B cell (primary cell): ENCODE results near the gene HDAC10. TPM values are rescaled to one million over a fixed set of nuclear protein-coding genes. Genes with fewer than 3 reads are reported as not detected.

ENCODE experiments used
- ATAC-seq: fragments of 200-7000 bp; cut with Tn5 transposase; one replicate; pipeline ENCODE4 v1.10.0; 2021; ENCODE audit warnings: low read depth, mild to moderate bottlenecking, moderate number of reproducible peaks, moderate library complexity
- CTCF ChIA-PET: fragments of 350-600 bp; sonication (Branson Sonifier 250); formaldehyde crosslinking; loops from one replicate; lab custom pipeline; 2021; ENCODE audit warnings: antibody characterized with exemption, inconsistent platforms; lab: Charles Lee
- POLR2A ChIA-PET: fragments of 350-600 bp; sonication (Branson Sonifier 250); formaldehyde crosslinking; loops from one replicate; lab custom pipeline; 2021; ENCODE audit warnings: antibody characterized with exemption; lab: Charles Lee
- DNase-seq: peaks from one replicate; pipeline ENCODE4 v3.0.0; 2013
- H2AFZ ChIP-seq: 2 replicates; pipeline ENCODE4 v1.6.1; 2012; ENCODE audit warnings: mild to moderate bottlenecking, low read depth, low read length; ENCODE audit not compliant: insufficient read depth, poor library complexity, severe bottlenecking
- H3K27ac ChIP-seq, 2 donors: 1 replicate in 1 of 2; 2 replicates in 1 of 2; pipeline ENCODE4 v1.5.1; 2012 to 2013; ENCODE audit warnings: low read length in 2 of 2, mild to moderate bottlenecking in 2 of 2, moderate library complexity in 1 of 2
- H3K27me3 ChIP-seq, 4 experiments: fragments of 200-600 bp in 1 of 4; sonication (generic) in 1 of 4; replicated peaks in 1 of 4; 1 replicate in 2 of 4; 2 replicates in 2 of 4; pipeline versions ENCODE4 v1.6.1 to v1.7.0; 2013 to 2016; ENCODE audit warnings: low read length in 3 of 4, mild to moderate bottlenecking in 2 of 4, mixed read lengths in 1 of 4, moderate library complexity in 1 of 4; ENCODE audit not compliant: insufficient read depth in 4 of 4, control insufficient read depth in 3 of 4; ENCODE audit errors: control extremely low read depth in 1 of 4
- H3K36me3 ChIP-seq, 2 experiments: replicated peaks in 1 of 2; 1 replicate in 1 of 2; 2 replicates in 1 of 2; pipeline versions ENCODE4 v1.6.1 to v1.7.1; 2013; ENCODE audit warnings: low read length in 1 of 2; ENCODE audit not compliant: insufficient read depth in 2 of 2, control insufficient read depth in 1 of 2; ENCODE audit errors: control extremely low read depth in 1 of 2, extremely low read depth in 1 of 2
- H3K4me1 ChIP-seq, 2 donors: fragments of 200-600 bp in 1 of 2; sonication (generic) in 1 of 2; 1 replicate in 1 of 2; 2 replicates in 1 of 2; pipeline versions ENCODE4 v1.5.1 to v1.6.1; 2013 to 2017; ENCODE audit warnings: low read length in 2 of 2; ENCODE audit not compliant: control insufficient read depth in 2 of 2, insufficient read depth in 2 of 2
- H3K4me2 ChIP-seq: replicated peaks from 2 replicates; pipeline ENCODE3; 2012; ENCODE audit warnings: mild to moderate bottlenecking, low read depth, low read length; ENCODE audit not compliant: poor library complexity, severe bottlenecking
- H3K4me3 ChIP-seq, 5 experiments: fragments of 200-600 bp in 1 of 5; sonication (generic) in 1 of 5; 1 replicate in 3 of 5; 2 replicates in 2 of 5; pipeline versions ENCODE4 v1.5.1 to v1.7.0; 2011 to 2016; ENCODE audit warnings: low read length in 4 of 5, mild to moderate bottlenecking in 4 of 5, low read depth in 2 of 5, control low read depth in 1 of 5, moderate library complexity in 1 of 5; ENCODE audit not compliant: insufficient read depth in 1 of 5; ENCODE audit errors: control extremely low read depth in 1 of 5, extremely low read depth in 1 of 5
- H3K79me2 ChIP-seq: fragments of 200-600 bp; sonication (generic); one replicate; pipeline ENCODE4 v1.6.0; 2016; ENCODE audit warnings: low read length; ENCODE audit not compliant: control insufficient read depth, insufficient read depth
- H3K9ac ChIP-seq: fragments of 200-600 bp; sonication (generic); 2 replicates; pipeline ENCODE4 v1.6.1; 2017; ENCODE audit warnings: mild to moderate bottlenecking, low read length, moderate library complexity
- H3K9me3 ChIP-seq, 3 donors: one replicate each; pipeline versions ENCODE4 v1.6.1 to v1.7.1; 2013; ENCODE audit warnings: low read length in 2 of 3; ENCODE audit not compliant: control insufficient read depth in 2 of 3, insufficient read depth in 1 of 3; ENCODE audit errors: control extremely low read depth in 1 of 3
- H4K20me1 ChIP-seq: 2 replicates; pipeline ENCODE4 v1.6.0; 2012; ENCODE audit warnings: mild to moderate bottlenecking, low read length; ENCODE audit not compliant: insufficient read depth, control insufficient read depth, poor library complexity, severe bottlenecking
- H3K27ac Mint-ChIP-seq: one replicate; pipeline ENCODE4 v1.8.0; 2021; ENCODE audit warnings: mixed read lengths
- H3K27me3 Mint-ChIP-seq: one replicate; pipeline ENCODE4 v1.8.0; 2021; ENCODE audit warnings: mixed read lengths
- H3K4me1 Mint-ChIP-seq: one replicate; pipeline ENCODE4 v1.8.0; 2021; ENCODE audit warnings: mixed read lengths
- H3K4me3 Mint-ChIP-seq: one replicate; pipeline ENCODE4 v1.8.0; 2021; ENCODE audit warnings: mixed read lengths
- H3K9me3 Mint-ChIP-seq: one replicate; pipeline ENCODE4 v1.8.0; 2022; ENCODE audit warnings: mixed read lengths; ENCODE audit not compliant: insufficient read depth
- EZH2 ChIP-seq: IDR thresholded peaks from 2 replicates; pipeline ENCODE4 v1.6.1; 2012; ENCODE audit warnings: borderline replicate concordance, low read depth, mild to moderate bottlenecking, moderate library complexity, low read length; ENCODE audit not compliant: insufficient read depth, poor library complexity, severe bottlenecking
- WGBS: methylation state at CpG from one replicate; pipeline ENCODE4 v1.1.5; 2013; ENCODE audit warnings: missing lambda C conversion rate; ENCODE audit not compliant: insufficient coverage; 5-methylcytosine and 5-hydroxymethylcytosine counted together
- intact Hi-C: fragments of 100-400 bp; cut with micrococcal nuclease; formaldehyde crosslinking; loops from one replicate; pipeline ENCODE4 v1.10.0; 2022
- polyA plus RNA-seq: library from polyadenylated mRNA; depleted of rRNA; stranded (reverse); fragments of >200 nt; gene quantifications from 2 replicates; pipeline ENCODE4 v1.2.3, GENCODE V29; 2012
- total RNA-seq, 2 donors: library from RNA; stranded (reverse); fragments of 120-200 nt in 1 of 2; gene quantifications; 1 replicate in 1 of 2; 2 replicates in 1 of 2; pipeline versions ENCODE4 v1.2.3 to v1.2.4, GENCODE V29; 2013 to 2022
- TF ChIP-seq, protein P1 (sequence below): fragments of 200-600 bp; IDR thresholded peaks from one replicate; pipeline ENCODE4 v1.8.0; 2022; ENCODE audit warnings: antibody characterized with exemption, mild to moderate bottlenecking

The HDAC10 gene
- total and polyA plus RNA-seq, 2 donors (not counting 1 experiment from before 2014, with no cell fraction given), result 136 to 187 TPM

DNA sequence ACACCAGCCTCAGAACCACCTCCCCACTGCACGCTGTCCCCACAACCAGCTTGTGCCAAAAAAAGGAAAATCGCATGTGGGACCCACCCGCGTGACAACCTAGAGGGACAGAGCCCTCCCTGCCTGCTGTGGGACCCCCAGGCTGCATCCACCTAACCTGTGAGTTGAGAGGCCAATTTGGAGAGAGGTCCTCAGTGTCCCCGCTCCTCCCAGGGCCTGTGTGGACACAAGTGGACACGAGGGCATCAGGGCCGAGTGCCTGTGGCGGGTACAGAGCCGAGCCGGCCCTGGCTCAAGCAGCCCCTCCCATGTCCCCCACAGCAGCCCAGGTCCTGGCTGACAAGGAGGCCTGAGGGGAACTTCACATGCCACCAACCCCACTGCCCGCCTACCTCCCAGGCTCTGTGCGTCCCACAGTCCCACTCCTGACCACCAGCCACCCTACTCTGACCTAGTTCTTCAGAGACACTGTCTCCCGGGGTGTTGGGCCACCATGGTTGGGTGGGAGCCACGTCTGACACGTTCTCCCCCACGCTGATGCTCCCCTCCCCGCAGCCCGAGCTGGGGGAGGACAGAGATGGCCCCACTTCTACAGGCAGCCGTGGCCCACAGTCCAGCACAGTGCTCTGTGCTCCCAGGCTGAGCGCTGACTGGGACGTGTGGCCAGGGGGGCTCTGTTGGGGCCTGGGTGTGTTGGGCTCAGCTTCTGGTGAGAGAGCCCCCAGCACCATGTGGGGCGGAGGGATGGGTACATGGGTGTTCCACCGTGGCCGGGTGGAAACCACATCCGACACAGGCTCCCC is 31.1 kb downstream of the HDAC10 start:
- ChIA-PET POLR2A (interaction anchor here (0.7 kb wide), 1 partner anchor 29 kb away, joined by 3 read pairs; no protein-coding TSS in a partner anchor), CTCF (interaction anchor here (0.7 to 3.5 kb wide), 3 partner anchors 12 to 290 kb away, joined by 3 to 11 read pairs (median 4); no protein-coding TSS in a partner anchor)
- Mint-ChIP-seq H3K27ac (no peak overlapping the region), H3K4me1 (no peaks in the 10 kb centered on the region), H3K9me3 (no peaks in the 10 kb centered on the region), H3K4me3 (no peak overlapping the region), H3K27me3 (no peaks in the 10 kb centered on the region)
- 94% methylated on average over 24 of the region's 25 CpGs for WGBS
- H3K4me1 ChIP-seq, result no peaks in the 10 kb centered on the region
- no peak overlapping the region for H3K9ac ChIP-seq
- intact Hi-C loops, result no loop called here
- peaks cover 10% of the 10 kb centered on the region for H4K20me1 ChIP-seq
- H3K9me3 ChIP-seq, result no peaks in the 10 kb centered on the region
- no peak overlapping the region for H3K27ac ChIP-seq
- TF ChIP-seq EZH2, result no peak
- TF ChIP-seq, protein P1, sequence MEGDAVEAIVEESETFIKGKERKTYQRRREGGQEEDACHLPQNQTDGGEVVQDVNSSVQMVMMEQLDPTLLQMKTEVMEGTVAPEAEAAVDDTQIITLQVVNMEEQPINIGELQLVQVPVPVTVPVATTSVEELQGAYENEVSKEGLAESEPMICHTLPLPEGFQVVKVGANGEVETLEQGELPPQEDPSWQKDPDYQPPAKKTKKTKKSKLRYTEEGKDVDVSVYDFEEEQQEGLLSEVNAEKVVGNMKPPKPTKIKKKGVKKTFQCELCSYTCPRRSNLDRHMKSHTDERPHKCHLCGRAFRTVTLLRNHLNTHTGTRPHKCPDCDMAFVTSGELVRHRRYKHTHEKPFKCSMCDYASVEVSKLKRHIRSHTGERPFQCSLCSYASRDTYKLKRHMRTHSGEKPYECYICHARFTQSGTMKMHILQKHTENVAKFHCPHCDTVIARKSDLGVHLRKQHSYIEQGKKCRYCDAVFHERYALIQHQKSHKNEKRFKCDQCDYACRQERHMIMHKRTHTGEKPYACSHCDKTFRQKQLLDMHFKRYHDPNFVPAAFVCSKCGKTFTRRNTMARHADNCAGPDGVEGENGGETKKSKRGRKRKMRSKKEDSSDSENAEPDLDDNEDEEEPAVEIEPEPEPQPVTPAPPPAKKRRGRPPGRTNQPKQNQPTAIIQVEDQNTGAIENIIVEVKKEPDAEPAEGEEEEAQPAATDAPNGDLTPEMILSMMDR, result no peak
- no peak for DNase-seq
- no peak for ATAC-seq
- H3K27me3 ChIP-seq, result no peaks in the 10 kb centered on the region
- no peak overlapping the region for H3K4me3 ChIP-seq
- H2AFZ ChIP-seq, result no peak overlapping the region
- peaks cover 0 to 75% of the 10 kb centered on the region in 2 experiments for H3K36me3 ChIP-seq
- H3K4me2 ChIP-seq, result no peak overlapping the region
- no peaks in the 10 kb centered on the region for H3K79me2 ChIP-seq
